NK-92 (cell line): ENCODE measurements around the gene GLYR1.
"Not testable (repeated sequence)": the region's sequence is repeated elsewhere in the genome, so short reads cannot be mapped to it uniquely, and the experiment has no call there.

Experiments
- DNase-seq: peaks from one replicate; lab custom pipeline; 2025; ENCODE audit not compliant: unreplicated experiment; lab: John Stamatoyannopoulos, UW

The GLYR1 gene

GRCh38 chr16:4790871-4791270 is 56.2 kb downstream of the GLYR1 start:
- no peak for DNase-seq

DNA sequence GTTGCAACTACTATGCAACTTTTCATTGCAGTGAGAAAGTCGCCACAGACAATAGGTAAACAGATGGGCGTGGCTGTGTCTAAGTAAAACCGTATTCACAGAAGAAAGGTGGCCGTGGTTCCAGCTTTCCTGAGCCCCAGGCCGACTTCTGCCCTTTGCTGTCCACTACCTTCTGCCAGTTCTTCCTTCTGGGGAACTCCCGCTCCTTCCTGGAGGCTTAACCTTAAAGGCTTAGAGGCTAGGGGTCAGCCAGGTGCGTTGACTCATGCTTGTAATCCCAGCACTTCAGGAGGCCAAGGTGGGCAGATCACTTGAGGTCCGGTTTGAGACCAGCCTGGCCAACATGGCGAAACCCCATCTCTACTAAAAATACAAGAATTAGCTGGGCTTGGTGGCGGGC is 56.8 kb downstream of the GLYR1 start:
- DNase-seq: no peak

DNA sequence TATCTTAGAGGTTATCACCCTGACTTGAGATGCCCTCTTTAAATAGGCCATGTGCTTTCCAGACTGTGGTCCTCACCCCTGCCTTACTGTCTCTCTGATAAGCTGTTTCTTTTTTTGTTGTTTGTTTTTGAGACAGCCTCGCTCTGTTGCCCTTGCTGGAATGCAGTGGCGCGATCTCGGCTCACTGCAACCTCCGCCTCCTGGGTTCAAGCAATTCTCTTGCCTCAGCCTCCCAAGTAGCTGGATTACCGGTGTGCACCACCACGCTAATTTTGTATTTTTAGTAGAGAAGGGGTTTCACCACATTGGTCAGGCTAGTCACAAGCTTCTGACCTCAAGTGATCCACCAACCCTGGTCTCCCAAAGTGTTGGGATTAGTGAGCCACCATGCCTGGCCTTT is 58.2 kb downstream of the GLYR1 start:
- no peak for DNase-seq

- DNase-seq: no peak
Measured at GRCh38 chr16:4788489-4788889, 58.6 kb downstream of the GLYR1 start.

- no peak for DNase-seq
Measured at GRCh38 chr16:4787627-4788482, 59.2 kb downstream of the GLYR1 start, which contains the start of gene SEPTIN12. Gene SEPTIN12 (minus strand): TSS chr16:4788345. CDS start chr16:4787645, 700 bp downstream.

GRCh38 chr16:4787068-4787467 is 60.0 kb downstream of the GLYR1 start:
- DNase-seq: no peak

- DNase-seq: no peak
Measured at GRCh38 chr16:4785758-4786433, 61.2 kb downstream of the GLYR1 start.

DNA sequence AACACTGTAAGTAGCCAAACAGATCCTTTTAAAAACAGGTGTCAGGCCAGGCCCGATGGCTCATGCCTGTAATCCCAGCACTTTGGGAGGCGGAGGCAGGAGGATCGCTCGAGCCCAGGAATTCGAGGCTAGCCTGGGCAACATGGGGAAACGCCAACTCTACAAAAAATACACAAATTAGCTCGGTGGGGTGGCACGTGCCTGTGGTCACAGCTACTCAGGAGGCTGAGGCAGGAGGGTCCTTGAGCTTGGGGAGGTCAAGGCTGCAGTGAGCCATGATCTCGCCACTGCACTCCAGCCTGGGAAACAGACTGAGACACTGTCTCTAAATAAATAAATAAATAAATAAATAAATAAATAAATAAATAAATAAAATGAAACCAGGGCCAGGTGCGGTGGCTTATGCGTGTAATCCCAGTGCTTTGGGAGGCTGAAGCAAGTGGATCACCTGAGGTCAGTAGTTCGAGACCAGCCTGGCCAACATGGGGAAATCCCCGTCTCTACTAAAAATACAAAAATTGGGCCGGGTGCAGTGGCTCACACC is 62.6 kb downstream of the GLYR1 start:
- not testable (repeated sequence) for DNase-seq

DNA sequence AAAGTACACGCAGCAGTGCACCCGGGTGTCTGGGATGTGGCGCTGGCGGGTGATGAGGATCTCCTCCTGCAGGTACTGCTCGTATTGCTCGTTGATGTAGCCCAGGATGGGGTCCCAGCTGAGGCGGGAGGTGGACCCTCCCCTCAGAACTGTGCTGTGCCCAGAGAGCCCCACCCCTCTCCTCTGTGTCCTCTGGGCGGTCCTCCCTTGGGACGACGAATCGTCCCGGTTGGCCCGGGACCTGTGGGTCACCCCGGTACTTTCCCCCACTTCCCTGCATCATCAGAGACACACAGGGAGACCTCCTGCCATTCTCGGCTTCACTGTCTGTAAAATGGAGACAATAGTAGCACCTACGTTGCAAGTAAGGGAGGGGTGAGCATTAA is 63.1 kb downstream of the GLYR1 start:
- DNase-seq: no peak

- DNase-seq: no peak
Measured at GRCh38 chr16:4783251-4783950, 63.7 kb downstream of the GLYR1 start.

DNA sequence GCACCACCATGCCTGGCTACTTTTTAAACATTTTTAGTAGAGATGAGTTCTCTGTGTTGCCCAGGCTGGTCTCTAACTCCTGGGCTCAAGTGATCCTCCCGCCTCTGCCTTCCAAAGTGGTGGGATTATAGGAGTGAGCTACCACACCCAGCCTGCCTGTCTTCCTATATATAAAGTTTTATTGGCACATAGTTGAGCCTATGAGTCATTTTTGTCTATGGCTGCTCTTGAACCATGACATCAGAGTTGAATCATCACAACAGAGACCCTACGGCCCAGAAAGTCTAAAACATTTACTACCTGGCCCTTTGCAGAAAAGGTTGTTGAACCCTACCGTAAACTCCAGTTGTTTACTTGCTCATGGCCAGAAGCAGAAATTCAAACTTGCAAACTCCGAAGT is 66.9 kb downstream of the GLYR1 start:
- DNase-seq: no peak

- no peak for DNase-seq
Measured at GRCh38 chr16:4778050-4778392, 69.1 kb downstream of the GLYR1 start.

GRCh38 chr16:4777339-4778049 is 69.6 kb downstream of the GLYR1 start:
- no peak for DNase-seq

- no peak for DNase-seq
Measured at GRCh38 chr16:4776141-4776705, 70.9 kb downstream of the GLYR1 start.

GRCh38 chr16:4775005-4775404 is 72.1 kb downstream of the GLYR1 start:
- no peak for DNase-seq

DNA sequence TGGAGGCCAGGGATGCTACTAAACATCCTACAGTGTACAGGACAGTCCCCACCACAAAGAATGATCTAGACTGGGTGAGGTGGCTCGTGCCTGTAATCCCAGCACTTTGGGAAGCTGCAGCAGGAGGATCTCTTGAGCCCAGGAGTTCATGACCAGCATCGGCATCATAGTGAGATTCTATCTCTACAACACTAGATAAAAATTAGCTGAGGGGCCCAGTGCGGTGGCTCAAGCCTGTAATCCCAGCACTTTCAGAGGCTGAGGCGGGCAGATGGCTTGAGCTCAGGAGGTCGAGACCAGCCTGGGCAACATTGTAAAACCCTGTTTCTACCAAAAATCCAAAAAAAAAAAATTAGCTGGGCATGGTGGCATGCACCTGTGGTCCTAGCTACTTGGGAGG is 74.7 kb downstream of the GLYR1 start:
- DNase-seq: no peak

DNA sequence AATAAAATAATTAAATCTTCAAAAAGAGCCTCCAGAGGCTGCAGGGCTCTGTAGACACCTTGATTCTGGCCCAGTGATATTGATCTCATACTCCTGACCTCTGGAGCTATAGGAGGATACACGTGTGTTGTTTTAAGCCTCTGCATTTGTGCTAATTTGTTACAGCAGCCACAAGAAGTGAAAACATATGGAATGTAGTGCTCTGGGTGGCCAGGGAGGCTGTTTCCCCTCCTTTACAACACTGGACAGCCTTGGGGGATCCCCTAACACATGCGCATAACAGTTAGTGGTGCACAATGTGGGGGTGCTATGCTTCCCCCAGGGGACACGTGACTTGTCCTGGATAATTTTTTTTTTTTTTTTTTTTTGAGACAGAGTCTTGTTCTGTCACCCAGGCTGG is 75.4 kb downstream of the GLYR1 start:
- no peak for DNase-seq

DNA sequence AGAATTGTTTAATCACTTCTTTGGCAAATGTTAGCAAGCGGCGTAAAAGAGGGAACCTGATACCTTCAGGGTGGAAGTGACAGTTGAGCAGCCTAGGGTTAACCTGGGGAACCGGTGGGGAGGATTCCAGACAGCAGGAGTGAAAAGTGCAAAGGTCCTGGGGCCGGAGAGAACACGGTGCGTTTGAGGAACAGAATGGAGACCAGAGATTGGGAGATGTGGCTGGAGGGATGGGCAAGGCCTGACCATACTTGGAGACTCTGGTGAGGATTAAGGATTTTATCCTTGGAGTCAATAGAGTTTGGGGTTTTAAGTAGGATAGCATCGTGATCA is 77.8 kb downstream of the GLYR1 start:
- no peak for DNase-seq

- no peak for DNase-seq
Measured at GRCh38 chr16:4768549-4769305, 78.4 kb downstream of the GLYR1 start.

GRCh38 chr16:4767872-4768548 is 79.1 kb downstream of the GLYR1 start:
- no peak for DNase-seq
